ENCODE results near the gene COL4A4. TPM values are rescaled to one million over a fixed set of nuclear protein-coding genes. Genes with fewer than 3 reads are reported as not detected.

Gene COL4A4
- total and polyA plus RNA-seq, 2 of the 13 experiments (the other 11 are each of a cell fraction or from before 2014, with no cell fraction given), result not detected

DNA sequence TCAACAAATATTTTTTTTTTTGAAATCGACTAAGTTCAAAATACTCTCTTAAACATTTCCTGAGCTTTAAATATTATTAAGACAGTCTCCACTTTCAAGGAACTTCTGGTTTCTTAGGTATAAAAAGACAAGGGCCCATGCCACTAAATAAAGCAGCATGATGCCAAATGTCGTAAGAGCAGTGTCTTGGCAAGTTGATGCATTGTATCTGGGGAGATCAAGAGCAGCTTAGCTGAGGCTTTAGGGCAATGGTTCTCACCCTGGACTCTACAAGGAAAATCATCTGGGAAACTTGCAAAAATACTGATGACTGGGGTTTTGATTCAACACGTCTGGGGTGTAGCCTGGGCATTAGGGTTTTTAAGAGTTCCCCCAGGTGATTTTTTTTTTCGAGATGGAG lies 41.7 kb upstream of the COL4A4 start:
- no peak overlapping the region for H3K4me3 ChIP-seq (replicated peaks in 1 of 3; ENCODE audit: insufficient read depth in 1 of 3, low read depth in 2 of 3, low read length in 3 of 3)
- intact Hi-C loops (cut with micrococcal nuclease; ENCODE audit: unreplicated experiment) (no loop called here), in situ Hi-C loops (cut with HindIII; ENCODE audit: extremely low pct_ligation_motif_present, low pct_unique_long_range_greater_than_20kb) (no loop called here)
- no peak overlapping the region for H3K4me2 ChIP-seq (ENCODE audit: low read depth, low read length)
- H2AFZ ChIP-seq (ENCODE audit: low read length), result no peak overlapping the region
- H3K4me1 ChIP-seq (ENCODE audit: insufficient read depth, low read length), result no peaks in the 10 kb centered on the region
- H3K9me3 ChIP-seq (ENCODE audit: low read length), result no peaks in the 10 kb centered on the region
- ChIA-PET CTCF (ENCODE audit: low intra/inter-chr PET ratio, low total read pairs) (no interaction called here), POLR2A (no interaction called here)
- H3K27ac ChIP-seq (ENCODE audit: extremely low read length, insufficient read depth, low read length), result no peak overlapping the region
- H3K36me3 ChIP-seq (replicated peaks in 1 of 2; ENCODE audit: control insufficient read depth in 1 of 2, insufficient read depth in 2 of 2, low read length in 2 of 2), result no peaks in the 10 kb centered on the region
- no peak for FAIRE-seq
- no peak overlapping the region for H3K9ac ChIP-seq (ENCODE audit: insufficient read depth, low read depth, low read length)
- no peak for ATAC-seq
- no peaks in the 10 kb centered on the region for H3K79me2 ChIP-seq (ENCODE audit: insufficient read depth, low read length)
- peaks cover 0 to 13% of the 10 kb centered on the region in 2 experiments; a peak in 2 of 5 replicates for H3K27me3 ChIP-seq (ENCODE audit: control insufficient read depth in 1 of 2, insufficient read depth in 2 of 2, low read length in 2 of 2)
- no peak for DNase-seq (ENCODE audit: low spot score)
- H4K20me1 ChIP-seq (ENCODE audit: insufficient read depth, low read length), result no peaks in the 10 kb centered on the region
- WGBS (ENCODE audit: low lambda C conversion rate), result 15% methylated on average over 4 of the region's 4 CpGs
- no TSS peak for BruUV-seq (replicated peaks)
- TF ChIP-seq SKI (IDR thresholded peaks at IDR 0.05; ENCODE audit: partially characterized antibody) (no peak), SIX1 (CRISPR knock-in tag; IDR thresholded peaks at IDR 0.05; ENCODE audit: borderline replicate concordance) (no peak), GABPB1 (CRISPR knock-in tag; IDR thresholded peaks at IDR 0.05) (no peak), EHMT2 (IDR thresholded peaks at IDR 0.05; ENCODE audit: borderline replicate concordance, low read depth, low read length) (no peak), KDM6A (CRISPR knock-in tag; IDR thresholded peaks at IDR 0.05; ENCODE audit: low read depth) (no peak), SRSF4 (IDR thresholded peaks at IDR 0.05; ENCODE audit: low read depth, low read length, poor library complexity, severe bottlenecking) (no peak), MED8 (CRISPR knock-in tag; IDR thresholded peaks at IDR 0.05; ENCODE audit: insufficient replicate concordance) (no peak), GABPA (IDR thresholded peaks at IDR 0.05; ENCODE audit: low read depth, low read length) (no peak), GABPA (CRISPR knock-in tag; IDR thresholded peaks at IDR 0.05; ENCODE audit: low read depth) (no peak), ZFYVE20 (CRISPR knock-in tag; IDR thresholded peaks at IDR 0.05; ENCODE audit: borderline replicate concordance, low read depth) (no peak), SRF (IDR thresholded peaks at IDR 0.05; ENCODE audit: low read depth, low read length) (no peak), MAFK (conservative IDR thresholded peaks at IDR 0.05 in 1 of 2, IDR thresholded peaks at IDR 0.05 in 1 of 2; ENCODE audit: low read length in 2 of 2) (no peak), KLF16 (CRISPR knock-in tag; IDR thresholded peaks at IDR 0.05) (no peak)
- TF ChIP-seq, protein P1, sequence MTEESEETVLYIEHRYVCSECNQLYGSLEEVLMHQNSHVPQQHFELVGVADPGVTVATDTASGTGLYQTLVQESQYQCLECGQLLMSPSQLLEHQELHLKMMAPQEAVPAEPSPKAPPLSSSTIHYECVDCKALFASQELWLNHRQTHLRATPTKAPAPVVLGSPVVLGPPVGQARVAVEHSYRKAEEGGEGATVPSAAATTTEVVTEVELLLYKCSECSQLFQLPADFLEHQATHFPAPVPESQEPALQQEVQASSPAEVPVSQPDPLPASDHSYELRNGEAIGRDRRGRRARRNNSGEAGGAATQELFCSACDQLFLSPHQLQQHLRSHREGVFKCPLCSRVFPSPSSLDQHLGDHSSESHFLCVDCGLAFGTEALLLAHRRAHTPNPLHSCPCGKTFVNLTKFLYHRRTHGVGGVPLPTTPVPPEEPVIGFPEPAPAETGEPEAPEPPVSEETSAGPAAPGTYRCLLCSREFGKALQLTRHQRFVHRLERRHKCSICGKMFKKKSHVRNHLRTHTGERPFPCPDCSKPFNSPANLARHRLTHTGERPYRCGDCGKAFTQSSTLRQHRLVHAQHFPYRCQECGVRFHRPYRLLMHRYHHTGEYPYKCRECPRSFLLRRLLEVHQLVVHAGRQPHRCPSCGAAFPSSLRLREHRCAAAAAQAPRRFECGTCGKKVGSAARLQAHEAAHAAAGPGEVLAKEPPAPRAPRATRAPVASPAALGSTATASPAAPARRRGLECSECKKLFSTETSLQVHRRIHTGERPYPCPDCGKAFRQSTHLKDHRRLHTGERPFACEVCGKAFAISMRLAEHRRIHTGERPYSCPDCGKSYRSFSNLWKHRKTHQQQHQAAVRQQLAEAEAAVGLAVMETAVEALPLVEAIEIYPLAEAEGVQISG (CRISPR knock-in tag; IDR thresholded peaks at IDR 0.05), result no peak
- TF ChIP-seq, protein P2, sequence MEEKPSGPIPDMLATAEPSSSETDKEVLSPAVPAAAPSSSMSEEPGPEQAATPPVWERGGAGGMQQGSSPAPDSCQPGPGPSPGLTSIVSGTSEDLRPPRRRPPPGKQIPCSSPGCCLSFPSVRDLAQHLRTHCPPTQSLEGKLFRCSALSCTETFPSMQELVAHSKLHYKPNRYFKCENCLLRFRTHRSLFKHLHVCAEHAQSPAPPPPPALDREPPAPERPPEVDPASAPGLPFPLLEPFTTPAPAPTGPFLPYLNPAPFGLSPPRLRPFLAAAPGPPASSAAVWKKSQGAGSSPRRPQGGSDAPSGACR (CRISPR knock-in tag; IDR thresholded peaks at IDR 0.05), result no peak
- TF ChIP-seq, protein P3, sequence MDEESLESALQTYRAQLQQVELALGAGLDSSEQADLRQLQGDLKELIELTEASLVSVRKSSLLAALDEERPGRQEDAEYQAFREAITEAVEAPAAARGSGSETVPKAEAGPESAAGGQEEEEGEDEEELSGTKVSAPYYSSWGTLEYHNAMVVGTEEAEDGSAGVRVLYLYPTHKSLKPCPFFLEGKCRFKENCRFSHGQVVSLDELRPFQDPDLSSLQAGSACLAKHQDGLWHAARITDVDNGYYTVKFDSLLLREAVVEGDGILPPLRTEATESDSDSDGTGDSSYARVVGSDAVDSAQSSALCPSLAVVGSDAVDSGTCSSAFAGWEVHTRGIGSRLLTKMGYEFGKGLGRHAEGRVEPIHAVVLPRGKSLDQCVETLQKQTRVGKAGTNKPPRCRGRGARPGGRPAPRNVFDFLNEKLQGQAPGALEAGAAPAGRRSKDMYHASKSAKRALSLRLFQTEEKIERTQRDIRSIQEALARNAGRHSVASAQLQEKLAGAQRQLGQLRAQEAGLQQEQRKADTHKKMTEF (CRISPR knock-in tag; IDR thresholded peaks at IDR 0.05), result no peak
- TF ChIP-seq, protein P4, sequence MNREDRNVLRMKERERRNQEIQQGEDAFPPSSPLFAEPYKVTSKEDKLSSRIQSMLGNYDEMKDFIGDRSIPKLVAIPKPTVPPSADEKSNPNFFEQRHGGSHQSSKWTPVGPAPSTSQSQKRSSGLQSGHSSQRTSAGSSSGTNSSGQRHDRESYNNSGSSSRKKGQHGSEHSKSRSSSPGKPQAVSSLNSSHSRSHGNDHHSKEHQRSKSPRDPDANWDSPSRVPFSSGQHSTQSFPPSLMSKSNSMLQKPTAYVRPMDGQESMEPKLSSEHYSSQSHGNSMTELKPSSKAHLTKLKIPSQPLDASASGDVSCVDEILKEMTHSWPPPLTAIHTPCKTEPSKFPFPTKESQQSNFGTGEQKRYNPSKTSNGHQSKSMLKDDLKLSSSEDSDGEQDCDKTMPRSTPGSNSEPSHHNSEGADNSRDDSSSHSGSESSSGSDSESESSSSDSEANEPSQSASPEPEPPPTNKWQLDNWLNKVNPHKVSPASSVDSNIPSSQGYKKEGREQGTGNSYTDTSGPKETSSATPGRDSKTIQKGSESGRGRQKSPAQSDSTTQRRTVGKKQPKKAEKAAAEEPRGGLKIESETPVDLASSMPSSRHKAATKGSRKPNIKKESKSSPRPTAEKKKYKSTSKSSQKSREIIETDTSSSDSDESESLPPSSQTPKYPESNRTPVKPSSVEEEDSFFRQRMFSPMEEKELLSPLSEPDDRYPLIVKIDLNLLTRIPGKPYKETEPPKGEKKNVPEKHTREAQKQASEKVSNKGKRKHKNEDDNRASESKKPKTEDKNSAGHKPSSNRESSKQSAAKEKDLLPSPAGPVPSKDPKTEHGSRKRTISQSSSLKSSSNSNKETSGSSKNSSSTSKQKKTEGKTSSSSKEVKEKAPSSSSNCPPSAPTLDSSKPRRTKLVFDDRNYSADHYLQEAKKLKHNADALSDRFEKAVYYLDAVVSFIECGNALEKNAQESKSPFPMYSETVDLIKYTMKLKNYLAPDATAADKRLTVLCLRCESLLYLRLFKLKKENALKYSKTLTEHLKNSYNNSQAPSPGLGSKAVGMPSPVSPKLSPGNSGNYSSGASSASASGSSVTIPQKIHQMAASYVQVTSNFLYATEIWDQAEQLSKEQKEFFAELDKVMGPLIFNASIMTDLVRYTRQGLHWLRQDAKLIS (CRISPR knock-in tag; IDR thresholded peaks at IDR 0.05), result no peak

Measured in HepG2 (cell line).